DMS153 treated with DMSO at 0.1 percent for 48 hours (cell line): ENCODE data around the gene HSF2BP.
"Not testable (repeated sequence)": the region's sequence is repeated elsewhere in the genome, so short reads cannot be mapped to it uniquely, and the experiment has no call there.

Source experiments
- DNase-seq: peaks from one replicate; lab custom pipeline; 2025; ENCODE audit not compliant: unreplicated experiment; lab: John Stamatoyannopoulos, UW

Gene HSF2BP

DNA sequence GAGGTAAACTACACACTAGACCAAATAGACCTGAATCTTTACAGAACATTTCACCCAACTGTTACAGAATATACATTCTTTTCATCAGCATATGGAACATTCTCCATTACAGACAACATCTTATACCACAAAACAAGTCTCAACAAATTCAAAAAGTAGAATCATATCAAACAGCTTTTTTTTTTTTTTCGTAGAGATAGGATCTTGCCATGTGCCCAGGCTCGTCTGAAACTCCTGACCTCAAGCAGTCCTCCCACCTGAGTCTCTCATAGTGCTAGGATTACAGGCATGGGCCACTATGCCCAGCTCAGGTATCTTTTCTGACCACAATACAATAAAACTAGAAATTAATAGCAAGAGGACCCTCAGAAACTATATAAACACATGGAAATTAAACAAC lies 36.5 kb downstream of the HSF2BP start:
- DNase-seq = no peak

DNA sequence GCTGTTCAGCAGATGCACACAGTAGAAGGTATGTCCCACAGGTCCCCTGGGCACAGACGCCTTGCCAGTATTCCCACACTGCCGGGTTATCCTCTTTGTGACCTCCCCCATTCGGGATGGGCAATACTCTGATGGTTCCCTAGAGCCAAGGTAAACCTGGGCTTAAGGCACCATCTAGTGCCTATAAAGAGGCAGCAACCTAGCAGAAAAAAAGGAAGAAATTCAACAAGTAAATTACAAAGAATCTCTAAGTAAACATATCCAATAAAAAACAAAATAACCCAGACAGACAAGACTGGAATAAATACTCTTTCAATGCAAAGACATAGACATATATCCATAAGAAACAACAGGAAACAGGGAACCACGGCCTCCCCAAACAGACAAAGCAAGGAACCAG lies 39.4 kb downstream of the HSF2BP start:
- no peak for DNase-seq

DNA sequence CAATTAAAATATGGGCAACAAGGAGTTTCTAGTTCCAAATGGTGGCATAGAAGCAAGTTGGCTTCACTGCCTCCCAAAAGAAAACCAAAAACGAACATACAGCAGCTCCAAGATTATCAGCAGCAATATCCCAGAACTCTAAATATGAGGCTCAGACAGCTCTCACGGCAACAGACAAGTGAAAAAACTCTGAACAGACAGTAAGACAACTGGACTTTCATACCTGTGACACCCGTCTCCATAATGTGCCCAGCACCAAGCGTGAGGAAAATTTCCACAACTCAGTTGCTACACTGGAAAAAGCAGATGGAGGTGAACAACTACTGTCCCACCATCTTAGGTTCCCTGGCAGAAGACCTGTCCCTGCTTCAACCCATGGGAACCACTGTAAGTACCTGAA lies 39.9 kb downstream of the HSF2BP start:
- no peak for DNase-seq

DNA sequence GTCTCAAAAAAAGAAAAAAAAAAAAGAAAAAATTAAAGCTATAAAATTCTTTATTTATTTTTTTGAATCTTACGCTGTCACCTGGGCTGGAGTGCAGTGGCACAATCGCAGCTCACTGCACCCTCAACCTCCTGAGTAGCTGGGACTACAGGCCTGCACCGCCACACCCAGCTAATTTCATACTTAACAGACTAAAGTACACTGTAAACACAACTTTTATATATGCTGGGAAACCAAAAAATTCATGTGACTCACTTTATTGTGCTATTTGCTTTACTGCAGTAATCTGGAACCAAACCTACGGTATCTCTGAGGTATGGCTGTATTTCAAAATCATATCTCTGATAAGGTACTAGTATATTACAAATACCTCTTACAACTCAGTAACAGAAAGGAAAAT lies 40.3 kb downstream of the HSF2BP start:
- no peak for DNase-seq

DNA sequence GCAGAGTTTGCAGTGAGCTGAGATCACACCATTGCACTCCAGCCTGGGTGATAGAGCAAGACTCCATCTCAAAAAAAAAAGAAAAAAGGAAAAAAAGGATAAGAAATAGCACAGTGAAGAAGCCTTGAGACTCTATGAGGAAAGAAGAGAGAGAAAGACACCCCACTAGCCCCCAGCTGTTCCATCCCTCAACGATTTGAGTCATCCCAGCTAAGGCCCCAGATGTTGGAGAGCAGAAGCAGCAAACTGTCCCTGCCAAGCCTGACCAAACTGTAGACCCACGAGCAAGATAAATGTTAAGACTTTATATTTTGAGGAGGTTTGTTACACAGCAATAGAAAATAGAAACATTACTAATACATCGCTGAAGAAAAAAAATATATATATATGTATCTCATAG lies 42.4 kb downstream of the HSF2BP start:
- not testable (repeated sequence) for DNase-seq

DNA sequence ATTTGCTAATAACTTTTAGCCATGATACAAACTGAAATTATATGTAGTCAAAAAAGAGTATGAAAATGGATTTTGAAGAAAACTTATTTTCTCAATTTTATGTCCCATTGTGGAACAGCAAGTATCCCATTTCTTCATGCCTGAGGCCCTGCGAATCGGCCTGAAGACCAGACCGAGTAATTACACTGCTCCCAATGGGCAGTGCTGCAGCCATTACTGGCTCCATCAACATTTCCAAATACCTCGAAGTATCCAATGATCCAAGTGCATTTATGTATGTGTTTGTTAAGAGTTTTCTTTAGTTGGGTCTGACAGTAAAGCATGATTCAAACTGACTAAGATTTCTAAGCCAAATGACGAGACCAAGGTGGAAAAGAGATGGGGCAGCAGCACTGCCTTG lies 44.4 kb downstream of the HSF2BP start:
- no peak for DNase-seq

DNA sequence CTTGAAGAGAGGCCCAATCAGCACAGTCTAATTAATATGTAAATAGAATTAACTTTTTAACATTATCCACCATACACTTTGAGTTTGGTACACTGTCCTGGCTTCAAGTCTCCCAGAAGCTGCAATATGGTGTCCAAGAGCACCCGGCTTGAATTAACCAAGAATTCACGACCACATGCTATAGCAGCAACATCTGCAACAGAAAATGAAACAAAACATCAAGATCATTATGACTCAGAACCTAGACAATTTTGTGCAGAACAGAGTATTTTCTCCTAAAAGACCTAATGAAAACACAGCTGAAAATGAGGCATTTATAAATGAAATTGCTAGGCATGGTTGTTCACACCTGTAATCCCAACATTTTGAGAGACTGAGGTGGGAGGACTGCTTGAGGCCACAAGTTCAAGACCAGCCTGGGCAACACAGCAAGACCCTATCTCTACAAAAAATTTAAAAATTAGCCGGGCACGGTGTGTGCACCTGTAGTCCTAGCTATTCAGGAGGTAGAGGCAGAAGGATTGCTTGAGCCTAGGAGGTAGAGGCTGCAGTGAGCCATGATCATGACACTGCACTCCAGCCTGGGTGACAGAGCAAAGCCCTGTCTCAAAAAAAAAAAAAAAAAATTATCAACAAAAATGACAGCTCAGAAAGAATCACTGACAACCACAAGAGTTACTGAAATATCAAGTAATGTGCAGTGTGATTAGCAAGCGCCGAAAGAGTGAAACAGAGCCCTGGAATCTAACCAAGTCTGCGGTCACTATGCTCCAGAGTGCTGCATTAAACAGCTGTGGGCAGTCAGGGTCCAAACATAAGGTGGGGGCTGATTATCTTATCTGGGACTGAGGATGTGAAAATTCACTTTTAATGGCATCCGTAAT lies 45.3 kb downstream of the HSF2BP start:
- no peak for DNase-seq

DNA sequence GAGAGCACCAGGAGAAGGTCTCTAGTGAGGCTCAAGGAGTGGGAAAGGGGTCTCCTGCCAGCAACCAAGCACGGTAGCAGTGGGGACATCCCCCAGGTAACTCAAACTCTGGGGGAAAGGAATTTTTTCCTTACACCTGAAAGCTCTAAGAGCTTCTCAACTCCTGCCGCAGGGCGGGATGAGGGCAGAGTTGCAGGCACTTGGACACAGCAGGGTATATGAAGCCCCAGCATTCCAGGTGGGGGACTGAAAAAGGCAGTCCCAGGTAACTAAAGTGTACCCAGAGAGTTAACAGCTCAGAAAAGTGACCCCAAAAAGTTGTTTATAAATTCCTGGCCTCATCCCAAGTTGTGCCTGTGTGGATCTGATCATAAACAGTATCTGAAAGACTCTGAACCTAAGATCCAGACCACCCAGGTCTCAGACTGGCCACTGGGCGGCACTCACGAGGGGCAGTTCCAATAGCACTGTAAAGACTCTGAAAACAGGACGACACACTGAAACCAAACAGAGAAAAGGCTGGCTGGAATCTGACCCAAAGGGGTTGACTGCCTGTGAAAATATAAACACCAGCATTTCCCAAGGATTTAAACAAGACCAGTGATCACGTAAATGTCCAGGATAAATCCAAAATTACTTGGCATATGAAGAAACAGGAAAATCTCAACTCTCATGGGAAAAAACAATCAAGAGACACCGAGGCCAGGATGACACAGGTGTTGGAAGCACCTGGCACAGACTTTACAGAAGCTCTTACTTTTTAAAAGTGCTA lies 47.5 kb downstream of the HSF2BP start:
- DNase-seq = peak; percentile 61

DNA sequence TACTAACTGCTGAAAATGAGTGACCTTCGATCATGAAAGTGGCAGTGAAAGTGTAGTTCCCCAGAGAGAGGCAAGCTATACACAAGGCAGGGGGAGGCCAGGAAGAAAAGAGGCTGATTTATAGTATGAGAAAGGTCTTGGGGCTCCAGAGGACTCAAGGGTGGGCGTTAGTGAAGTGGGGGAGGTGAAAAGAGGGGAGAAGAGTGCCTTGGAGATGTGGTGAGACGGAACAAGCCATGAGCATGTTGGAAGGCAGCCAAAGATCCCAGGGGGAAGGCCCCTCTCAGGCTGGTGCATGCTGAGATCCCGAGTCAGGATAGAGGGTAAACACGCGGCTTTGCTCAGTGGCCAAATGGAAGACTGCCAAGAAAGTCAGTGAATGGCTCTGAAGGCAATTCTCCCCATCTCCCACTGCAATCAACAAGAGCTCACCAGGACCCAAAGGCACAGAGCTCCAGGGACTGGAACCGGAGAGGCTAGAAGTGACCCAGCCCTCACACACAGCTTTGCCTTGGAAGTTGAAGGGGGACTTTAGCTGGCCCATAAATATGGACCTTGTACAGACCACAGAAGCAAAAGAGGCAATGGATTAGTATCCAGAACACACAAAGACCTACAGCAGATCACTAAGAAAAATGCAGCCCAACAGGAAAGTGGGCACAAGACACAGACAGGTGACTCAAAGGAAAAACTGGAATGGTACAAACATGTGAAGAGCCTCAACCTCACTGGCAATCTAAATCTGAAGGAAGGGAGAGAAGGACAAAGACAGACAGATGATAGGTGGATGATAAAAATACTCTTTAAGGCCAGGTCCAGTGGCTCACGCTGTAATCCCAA lies 49.6 kb downstream of the HSF2BP start:
- peak; percentile 88 for DNase-seq

DNA sequence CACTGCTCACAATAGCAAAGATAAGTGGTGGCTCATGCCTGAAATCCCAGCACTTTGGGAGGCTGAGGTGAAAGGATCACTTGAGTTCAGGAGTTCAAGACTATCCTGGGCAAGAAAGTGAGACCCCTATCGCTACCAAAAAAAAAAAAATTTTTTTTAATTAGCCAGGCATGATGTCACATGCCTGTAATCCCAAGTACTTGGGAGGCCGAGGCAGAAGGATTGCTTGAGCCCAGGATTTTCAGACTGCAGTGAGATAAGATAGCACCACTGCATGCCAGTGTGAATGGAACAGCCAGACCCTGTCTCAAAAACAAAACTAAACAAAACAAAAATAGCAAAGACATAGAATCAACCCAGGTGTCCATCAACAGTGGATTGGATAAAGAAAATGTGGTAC lies 50.6 kb downstream of the HSF2BP start:
- DNase-seq = no peak

DNA sequence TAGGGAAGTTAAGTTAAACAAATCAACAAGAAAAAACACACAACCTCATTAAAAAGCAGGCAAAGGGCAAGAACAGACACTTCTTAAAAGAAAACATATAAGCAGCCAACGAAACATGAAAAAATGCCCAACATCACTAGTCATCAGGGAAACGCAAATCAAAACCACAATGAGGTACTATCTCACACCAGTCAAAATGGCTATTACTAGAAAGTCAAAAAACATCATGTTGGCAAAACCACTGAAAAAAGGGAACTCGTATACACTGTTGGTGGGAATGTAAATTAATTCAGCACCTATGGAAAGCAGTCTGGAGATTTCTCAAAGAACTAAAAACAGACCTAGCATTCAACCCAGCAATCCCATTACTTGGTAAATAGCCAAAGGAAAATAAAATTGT lies 51.1 kb downstream of the HSF2BP start:
- DNase-seq = no peak

DNA sequence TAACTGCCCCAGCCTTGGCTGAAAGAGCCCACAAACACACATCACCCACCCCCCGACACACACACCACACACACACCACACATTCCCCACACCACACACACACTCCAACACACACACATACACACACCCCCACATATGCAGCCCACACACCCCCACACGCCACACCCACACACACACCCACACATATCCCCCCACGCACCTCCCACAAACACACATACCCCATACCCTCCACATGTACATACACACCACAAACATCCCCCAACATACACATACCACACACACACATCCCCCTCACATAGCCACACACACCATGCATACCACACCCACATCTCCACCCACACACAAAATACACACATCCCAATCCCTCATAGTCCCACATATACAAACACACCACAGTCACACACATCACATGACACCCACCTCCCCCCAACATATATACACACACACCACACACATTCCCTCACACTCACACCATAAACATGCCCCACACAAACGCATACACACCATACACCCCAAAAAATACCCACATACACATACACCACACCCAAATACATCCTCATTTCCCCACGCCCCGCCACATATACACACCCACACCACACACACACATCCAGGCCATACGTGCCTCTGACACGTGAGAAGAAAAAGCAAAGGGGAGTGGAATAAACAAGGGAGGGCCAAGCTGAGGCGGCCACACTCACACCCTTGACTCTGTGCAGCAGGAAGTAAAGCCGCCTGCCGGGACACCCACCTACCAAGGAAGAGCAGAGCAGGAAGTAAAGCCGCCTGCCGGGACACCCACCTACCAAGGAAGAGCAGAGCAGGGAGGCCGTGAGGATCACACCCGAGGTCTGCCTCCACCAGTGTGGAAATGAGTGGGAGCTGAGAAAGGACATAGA lies 53.7 kb downstream of the HSF2BP start:
- no peak for DNase-seq

DNA sequence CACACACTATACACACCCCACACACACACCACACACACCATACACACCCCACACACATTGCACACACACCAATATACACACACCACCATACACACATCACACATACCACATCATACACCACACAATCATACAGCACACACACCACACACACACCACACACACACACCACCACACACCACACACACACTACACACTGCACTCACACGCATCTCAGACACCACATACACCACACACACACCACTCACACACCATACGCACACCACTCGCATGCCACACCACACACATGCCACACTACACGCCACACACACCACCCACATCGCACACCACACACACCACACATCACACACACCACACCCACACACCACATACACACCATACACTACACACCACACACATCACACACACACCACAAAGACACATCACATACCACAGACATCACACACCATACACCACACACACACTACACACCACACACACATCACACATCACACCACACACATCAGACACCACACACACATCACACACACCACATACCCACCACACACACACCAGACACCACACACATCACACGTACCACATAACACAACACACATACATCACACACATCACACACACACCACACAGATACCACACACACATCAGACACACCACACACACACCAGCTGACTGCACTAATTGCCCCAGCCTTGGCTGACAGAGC lies 54.6 kb downstream of the HSF2BP start:
- no peak for DNase-seq

DNA sequence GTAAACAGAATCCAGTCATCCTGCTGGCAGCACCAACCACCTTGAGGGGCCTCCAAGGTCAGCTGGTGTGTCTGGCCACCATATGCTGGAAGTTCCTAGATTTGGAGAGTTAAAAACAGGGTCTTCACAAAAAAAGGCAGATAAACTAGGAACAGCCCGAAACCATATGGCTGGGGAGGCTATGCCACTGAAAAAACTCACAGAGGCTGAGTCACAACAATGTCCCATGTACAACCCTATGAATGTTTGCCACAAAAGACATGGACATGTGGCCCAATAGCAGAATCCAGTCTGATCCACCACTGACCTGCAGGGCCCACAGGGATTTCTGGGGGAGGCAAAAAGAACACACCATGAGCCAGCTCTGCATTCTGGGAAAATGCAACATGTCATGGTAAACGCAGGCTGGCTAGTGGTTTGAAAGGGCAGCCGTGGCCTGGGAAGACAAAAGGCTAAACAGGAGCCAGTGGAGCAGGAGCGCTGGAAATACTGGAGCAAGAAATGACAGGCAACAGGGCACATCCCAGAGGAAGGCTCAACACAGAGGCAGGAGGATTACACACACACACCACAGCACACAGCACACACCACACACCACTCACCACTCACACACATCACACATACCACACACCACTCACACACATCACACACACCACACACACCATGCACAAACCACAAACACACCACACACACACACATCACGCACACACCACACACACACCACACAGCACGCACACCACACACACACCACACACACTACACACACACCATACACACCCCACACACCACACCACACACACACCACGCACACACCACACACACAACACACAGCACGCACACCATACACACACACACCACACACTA lies 55.4 kb downstream of the HSF2BP start:
- DNase-seq = no peak

DNA sequence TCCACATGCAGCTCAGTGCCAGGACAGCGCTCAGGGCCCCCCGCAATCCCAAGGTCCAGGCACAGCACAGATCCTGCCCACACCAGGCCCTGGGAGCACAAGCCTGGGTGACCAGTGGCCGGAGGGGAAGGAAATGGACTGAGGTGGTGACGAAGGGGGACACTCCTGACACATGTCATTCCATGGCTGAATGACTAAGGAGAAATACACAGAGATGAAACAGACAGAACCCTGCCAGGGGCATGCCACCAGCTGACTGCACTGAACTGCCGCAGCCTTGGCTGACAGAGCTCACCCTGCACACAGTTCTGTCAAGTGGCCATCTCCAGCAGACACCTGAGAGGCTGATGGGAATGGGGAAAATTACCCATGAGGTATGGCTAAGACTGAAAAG lies 56.1 kb downstream of the HSF2BP start:
- DNase-seq = no peak

DNA sequence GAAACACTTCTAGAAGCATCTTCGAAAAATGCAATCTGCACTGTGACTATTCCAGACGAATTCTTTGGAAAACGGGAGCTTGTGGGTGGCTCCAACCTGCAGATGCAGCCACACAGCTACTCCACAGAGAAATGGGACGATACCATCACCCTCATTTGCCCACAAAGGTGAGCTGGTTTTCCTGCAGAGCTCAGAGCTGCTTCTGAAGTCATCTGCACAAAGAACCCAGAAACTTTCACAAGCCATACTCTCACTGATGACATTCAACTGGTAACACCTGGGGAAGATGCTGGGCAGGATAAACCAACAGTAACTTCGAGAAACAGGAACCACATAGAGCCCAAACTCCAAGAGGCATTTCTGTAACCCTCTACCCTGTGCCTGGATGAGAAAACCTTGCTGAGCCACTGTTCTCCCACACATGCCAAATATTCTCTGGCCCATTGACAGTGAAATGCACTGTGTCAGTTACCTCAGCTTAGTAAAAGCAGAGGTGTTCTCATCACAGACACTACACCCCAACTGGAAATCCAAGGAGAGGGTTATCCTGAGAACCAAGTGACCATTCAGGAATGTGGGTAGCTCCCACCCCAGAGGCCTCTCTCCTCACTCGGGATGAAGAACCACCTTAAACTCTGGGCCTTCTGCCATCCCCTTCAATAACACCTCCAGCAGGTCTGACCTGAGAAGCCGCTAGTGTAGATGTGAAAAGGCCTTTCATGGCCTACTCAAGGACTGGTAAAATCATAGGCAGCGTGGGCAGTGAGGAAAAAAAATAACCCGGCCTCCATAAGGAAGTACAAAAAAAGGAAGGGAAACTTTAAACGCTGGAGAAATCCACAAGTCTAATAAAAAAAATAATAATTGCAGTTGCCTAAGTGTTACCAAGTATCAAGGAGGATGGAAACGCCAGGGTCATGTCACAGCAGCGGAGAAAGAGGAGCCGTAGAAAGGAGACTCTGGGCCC lies 56.7 kb downstream of the HSF2BP start:
- no peak for DNase-seq

DNA sequence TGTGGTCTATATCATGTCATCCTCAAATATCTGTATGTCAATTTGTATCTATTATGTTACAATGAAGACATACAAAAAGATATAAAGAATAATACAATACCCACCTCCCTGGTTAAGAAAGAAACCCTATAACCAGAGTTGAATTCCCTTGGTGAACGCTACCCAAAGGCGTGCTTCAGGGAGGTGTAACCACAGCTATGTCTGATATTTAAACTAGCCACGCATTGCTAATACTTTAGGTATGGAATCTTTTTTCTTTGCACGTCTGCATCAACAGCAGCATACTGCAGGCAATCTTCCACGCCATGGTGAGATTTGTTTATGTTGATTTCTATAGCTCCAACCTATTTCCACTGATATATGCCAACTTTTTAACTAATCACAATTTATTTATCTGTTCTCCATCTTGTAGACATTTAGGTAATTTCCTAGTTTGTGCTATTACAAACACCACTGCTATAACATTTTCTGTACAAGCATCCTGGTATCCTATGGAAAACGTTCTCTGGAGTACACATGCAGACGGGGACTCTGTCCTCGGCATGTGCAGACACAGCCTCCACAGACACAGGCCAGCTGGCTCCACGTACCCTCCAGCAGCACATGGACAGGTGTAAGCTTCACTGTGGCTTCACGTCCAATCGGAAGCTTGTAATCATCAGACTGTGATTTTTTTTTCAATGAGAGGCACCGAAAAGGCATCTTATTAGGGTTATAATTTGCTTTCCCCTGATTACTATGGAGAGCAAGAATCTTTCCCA lies 58.5 kb downstream of the HSF2BP start:
- no peak for DNase-seq
